OCI-M2 (cell line): ENCODE data around the gene TICRR.
"Not testable (repeated sequence)": the region's sequence is repeated elsewhere in the genome, so short reads cannot be mapped to it uniquely, and the experiment has no call there.

Experiments
- DNase-seq: peaks from one replicate; lab custom pipeline; 2025; ENCODE audit not compliant: unreplicated experiment; lab: John Stamatoyannopoulos, UW

The TICRR gene

GRCh38 chr15:89566621-89567294, 8.5 kb upstream of the TICRR start:
- DNase-seq = no peak

DNA sequence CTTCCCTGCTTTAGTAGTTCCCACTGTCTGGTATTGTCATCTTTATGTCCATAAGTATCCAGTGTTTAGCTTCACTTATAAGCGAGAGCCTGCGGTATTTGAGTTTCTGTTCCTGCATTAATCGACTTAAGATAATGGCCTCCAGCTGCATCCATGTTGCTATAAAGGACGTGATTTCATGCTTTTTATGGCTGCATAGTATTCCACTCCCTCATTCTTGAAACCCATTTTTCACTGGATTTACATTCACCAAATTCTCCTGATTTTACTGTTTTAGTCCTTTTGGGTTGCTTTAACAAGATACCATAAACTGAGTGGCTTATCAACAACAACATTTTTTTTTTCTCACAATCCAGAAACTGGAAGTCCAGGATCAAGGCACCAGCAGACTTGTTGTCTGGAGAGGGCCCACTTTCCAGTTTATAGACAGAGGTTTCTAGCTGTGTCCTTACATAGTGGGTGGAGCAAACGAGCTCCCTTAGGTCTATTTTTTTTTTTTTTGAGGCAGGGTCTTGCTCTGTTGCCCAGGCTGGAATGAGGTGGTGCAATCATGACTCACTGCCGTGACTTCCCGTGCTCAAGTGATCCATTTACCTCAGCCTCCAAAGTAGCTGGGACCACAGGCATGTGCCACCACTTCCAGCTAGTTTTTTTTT, 6.1 kb upstream of the TICRR start:
- no peak for DNase-seq

DNA sequence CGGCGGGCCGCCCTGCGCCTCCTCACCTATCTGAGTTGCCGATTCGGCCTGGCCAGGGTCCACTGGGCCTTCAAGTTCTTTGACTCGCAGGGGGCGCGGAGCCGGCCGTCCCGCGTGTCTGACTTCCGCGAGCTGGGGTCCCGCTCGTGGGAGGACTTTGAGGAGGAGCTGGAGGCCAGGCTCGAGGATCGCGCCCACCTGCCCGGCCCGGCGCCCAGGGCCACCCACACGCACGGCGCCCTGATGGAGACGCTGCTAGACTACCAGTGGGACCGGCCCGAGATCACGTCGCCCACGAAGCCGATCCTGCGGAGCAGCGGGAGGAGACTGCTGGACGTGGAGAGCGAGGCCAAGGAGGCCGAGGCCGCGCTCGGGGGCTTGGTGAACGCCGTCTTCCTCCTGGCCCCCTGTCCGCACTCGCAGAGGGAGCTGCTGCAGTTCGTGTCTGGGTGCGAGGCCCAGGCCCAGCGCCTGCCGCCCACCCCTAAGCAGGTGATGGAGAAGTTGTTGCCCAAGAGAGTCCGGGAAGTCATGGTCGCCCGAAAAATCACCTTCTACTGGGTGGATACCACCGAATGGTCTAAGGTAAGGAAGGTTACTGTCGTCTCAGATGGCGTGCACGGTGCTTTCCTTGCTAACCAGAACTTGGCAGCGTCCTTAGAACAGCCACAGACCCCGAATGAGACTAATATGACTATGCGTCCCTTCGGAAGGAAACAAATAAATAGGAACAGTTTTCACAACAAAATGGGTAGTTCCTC, 567 bp downstream of the TICRR start:
- DNase-seq = no peak

- DNase-seq = no peak
Measured at GRCh38 chr15:89576417-89576773, 1.1 kb downstream of the TICRR start.

DNA sequence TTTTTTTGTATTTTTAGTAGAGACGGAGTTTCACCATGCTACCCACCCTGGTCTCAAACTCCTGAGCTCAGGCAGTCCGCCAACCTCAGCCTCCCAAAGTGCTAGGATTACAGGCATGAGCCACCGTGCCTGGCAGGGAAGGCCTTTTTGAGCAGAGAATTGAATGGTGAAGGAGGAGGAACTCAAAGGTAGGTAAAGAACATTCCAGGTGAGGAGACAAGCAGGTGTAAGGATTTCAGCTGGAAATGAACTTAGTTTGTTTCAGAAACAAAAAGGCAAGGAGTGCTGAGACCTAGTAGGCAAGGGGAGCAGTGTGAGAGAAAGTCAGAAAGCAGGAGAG, 2.5 kb downstream of the TICRR start:
- DNase-seq = no peak

DNA sequence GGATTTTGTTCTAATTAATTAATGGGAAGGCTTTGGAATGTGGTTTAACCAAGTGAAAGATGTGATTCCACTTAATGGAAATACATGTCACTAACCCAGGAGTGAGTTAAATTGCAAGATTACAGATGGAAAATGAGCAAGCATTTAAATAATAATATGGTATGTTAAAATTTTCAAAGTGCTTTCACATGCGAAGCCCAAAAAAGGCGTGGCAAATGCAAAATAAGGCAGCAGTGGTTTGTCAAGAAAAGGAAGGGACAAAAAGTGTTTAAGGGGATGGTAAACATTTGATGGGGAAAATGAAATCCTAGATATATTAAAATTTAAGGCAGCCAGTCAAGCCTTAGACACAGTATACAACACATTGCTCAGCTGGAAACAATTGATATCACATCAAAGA, 2.9 kb downstream of the TICRR start:
- no peak for DNase-seq

GRCh38 chr15:89580747-89581146, 5.5 kb downstream of the TICRR start:
- not testable (repeated sequence) for DNase-seq

DNA sequence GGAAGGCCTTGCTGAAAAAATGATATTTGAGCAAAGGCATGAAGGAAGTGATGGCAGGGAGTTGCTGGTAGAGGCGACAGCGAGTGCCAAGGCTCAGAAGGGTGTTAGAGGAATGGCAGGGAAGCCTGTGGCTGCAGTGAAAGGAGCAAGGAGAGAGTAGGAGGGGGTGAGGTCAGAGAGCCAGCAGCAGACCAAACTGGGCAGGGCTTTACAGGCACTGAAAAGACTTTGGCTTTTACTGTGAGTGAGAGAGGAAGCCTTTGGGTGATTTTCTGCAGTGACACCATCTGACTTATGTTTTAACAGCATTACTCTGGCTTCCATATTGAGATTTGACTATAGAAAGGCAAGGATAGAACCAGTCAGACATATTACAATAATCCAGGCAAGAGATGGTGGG, 11.4 kb downstream of the TICRR start:
- no peak for DNase-seq

- DNase-seq = no peak
Measured at GRCh38 chr15:89587955-89588354, 12.7 kb downstream of the TICRR start.

GRCh38 chr15:89591834-89592233, 16.6 kb downstream of the TICRR start:
- DNase-seq = no peak

DNA sequence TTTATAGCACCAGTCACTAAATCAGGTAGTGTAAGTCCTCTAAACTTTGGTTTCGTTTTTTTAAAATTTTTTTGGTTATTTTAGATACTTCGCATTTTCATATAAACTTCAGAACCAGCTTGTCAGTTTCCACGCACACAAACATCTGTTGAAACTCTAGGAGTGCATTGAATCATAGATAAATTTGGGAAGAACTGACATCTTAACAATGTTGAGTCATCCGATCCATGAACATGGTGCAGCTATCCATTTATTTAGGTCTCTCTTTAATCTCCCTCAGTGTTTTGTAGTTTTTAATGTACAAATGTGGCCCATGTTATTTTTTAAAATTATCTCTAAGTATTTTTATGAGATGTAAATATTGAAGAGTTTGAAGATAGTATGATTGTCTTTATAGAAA, 17.7 kb downstream of the TICRR start:
- DNase-seq = no peak

DNA sequence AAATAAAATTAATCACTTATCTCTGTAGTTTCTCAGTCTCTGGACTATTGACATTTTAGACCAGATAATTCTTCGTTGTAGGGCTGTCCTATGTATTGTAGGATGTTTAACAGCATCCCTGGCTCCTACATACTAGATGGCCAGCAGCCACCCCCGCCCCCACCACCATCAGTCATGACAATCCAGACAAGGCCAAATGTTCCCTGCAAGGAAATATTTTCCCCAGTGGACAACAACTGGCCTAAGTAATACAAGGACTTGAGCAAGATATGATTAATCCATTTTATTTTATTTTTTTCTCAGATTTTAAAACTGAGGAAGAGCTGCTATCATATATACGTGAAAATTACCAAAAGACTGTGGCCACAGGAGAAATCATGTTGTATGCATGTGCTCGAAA, 23.8 kb downstream of the TICRR start:
- DNase-seq = no peak

GRCh38 chr15:89611317-89611716, 36.0 kb downstream of the TICRR start:
- DNase-seq = no peak

DNA sequence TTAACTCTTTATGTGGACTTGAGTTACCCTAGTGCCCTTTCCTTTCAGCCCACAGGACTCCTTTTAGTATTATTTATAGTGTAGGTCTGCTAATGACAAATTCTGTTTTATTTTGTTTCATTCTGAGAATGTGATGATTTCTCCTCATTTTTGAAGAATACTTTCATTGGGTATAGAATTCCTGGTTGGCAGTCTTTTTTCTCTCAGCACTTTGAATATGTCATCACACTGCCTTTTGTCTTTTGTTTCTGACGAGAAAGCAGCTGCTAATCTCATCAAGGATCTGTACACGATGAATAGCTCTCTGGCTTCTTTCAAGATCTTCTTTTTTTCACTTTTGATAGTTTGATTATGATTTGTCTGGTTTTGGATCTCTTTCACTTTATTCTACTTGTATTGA, 37.8 kb downstream of the TICRR start:
- DNase-seq = no peak

DNA sequence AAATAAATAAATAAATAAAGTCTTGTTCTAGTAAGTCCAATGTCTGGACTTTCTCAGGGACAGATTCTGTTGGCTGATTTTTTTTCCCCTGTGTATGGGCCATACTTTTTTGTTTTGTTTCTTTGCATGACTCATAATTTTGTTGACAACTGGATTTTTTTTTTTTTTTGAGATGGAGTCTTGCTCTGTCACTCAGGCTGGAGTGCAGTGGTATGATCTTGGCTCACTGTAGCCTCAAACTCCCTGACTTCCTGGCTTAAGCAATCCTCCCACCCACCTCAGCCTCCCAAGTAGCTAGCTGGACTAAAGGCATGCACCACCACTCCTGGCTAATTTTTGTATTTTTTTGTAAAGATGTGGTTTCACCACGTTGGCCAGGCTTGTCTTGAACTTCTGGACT, 38.9 kb downstream of the TICRR start:
- DNase-seq = no peak

DNA sequence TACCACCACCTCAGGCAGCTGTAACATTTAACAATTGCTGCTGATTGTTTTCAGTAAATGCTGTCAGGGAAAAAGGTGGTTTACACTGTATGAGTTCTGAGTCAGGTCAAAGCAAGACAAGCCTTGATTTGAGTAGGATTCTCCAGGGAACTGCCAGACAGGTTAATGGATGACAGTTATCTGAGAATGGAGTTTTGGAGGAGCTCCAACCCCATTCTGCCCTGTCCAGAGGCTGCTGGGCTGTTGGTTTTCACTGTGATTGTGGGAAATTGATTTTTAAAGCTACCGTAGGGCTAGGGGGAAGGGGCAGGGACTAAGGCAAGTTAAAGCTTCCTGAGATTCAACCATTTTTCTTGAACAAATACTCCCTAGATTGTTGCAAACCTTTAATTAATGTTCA, 39.9 kb downstream of the TICRR start:
- no peak for DNase-seq

- DNase-seq = no peak
Measured at GRCh38 chr15:89616228-89616627, 41.0 kb downstream of the TICRR start.

DNA sequence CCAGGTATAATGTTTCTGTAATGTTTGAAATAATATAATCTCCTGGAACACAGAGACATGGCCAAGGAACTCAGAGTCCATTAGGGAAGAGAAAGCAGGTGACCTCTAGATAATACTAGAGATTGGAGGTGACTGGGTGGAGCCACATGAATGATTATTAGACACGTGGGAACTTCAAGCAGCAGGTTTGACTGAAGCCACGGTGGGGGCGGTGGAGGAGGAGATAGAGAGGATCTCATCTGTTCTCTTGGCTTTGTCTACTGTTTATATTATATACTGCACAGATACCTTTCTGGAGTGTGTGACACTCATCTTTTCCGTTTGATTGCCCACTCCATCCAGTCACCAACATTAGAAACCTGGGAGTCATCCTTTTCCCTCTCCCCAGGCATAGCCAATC, 46.3 kb downstream of the TICRR start:
- DNase-seq = no peak

DNA sequence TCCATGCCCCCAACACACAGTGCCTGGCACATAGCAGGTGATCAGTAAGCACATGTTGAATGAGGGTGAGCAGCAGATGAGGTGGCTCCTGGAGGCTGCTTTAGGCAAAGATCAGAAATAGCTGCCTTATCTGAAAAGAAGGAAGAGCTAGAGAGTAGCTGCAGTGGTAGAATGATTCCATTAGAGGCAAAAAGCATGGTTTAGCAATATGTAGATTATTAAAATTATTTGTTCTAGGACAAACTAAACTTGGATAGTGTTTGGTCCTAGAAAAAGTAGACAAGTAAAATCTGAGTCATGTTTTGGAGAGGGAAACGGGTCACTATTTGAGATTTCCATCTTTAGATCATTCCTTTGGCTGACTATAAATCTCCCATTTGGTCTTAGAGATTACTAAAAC, 47.9 kb downstream of the TICRR start:
- DNase-seq = no peak

DNA sequence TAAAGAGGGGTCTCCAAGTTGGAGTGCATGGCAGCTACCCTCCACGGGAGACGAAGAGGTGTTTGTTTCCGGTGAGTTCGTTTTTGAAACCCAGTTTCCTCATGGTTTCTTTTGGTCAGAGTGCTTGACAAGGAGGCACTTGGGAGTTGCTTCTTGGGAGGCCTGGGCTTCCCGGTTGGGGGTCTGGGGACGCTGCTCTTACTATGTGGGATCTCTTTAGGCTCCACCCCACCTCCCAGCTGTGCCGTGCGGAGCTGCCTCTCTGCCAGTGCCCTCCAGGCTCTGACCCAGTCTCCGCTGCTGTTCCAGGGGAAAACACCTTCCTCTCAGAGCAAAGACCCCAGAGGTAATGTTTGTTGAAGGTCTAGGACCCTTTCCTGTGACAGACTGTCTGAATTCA, 50.4 kb downstream of the TICRR start:
- DNase-seq = no peak

DNA sequence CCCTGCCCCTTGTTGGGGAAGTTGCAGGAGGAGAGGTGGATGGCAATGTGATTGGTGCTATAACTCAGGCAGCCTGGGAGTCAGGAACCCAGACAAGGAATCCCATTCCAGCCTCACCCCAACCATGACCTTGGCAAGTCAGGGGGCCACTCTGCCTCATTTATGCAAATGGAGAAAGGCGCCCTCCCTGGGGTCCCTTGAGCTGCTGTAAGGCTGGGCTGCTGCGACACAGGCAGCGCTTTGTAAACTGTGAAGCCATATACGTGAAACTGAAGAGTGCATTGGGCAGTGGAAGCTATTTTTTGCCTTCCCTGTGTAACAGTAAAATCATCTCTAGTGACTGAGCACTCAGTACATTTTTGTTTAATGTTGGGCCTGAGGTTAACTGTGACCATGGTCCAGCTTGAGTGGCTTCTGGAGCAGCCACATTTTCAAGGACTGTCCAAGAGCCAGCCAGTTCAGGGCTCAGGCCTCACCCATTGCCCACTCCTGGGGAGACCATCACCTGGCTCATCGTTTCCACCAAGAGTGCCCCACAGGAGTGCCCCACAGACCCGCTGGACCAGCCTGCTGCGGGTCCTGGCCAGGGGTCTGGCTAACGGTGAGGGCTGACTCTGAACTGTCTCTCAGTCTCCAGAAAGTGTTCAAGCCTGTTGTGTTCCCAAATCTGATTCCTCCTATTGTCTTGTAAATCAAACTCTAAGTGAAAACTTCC, 52.1 kb downstream of the TICRR start:
- DNase-seq = no peak

GRCh38 chr15:89628301-89628700, 53.0 kb downstream of the TICRR start:
- no peak for DNase-seq
